ENCODE results near the gene HECW1.

- TF ChIP-seq EZH2 (IDR thresholded peaks at IDR 0.05; ENCODE audit: low read depth) (no peak), CTCF (conservative IDR thresholded peaks at IDR 0.05) (no peak)
These were observed 4.0 kb downstream of the HECW1 start for GRCh38 chr7:43116451-43116850.

Measured in PC-9 (cell line).